H1 (cell line): ENCODE measurements around the gene DNAJC2.
"Not testable (repeated sequence)": the region's sequence is repeated elsewhere in the genome, so short reads cannot be mapped to it uniquely, and the experiment has no call there.

Experiments
- CHD1 ChIP-seq: IDR thresholded peaks from 2 replicates; pipeline ENCODE4 v1.6.1; 2012; ENCODE audit warnings: low read depth, low read length, improper control_type of control experiment
- CTCF ChIP-seq, 3 experiments: IDR thresholded peaks; 1 replicate in 2 of 3; 2 replicates in 1 of 3; pipeline versions ENCODE4 v1.5.1 to v1.6.1; 2011; ENCODE audit warnings: low read length in 3 of 3, mild to moderate bottlenecking in 3 of 3, inconsistent platforms in 2 of 3, low read depth in 1 of 3, moderate library complexity in 1 of 3; ENCODE audit not compliant: insufficient read depth in 1 of 3; ENCODE audit errors: control extremely low read depth in 1 of 3
- E2F6 ChIP-seq: IDR thresholded peaks from 2 replicates; pipeline ENCODE4 v1.6.1; 2012; ENCODE audit warnings: inconsistent platforms
- EP300 ChIP-seq, 2 experiments: IDR thresholded peaks; 1 replicate in 1 of 2; 2 replicates in 1 of 2; pipeline ENCODE4 v1.6.1; 2011 to 2012; ENCODE audit warnings: low read depth in 2 of 2, low read length in 2 of 2, mild to moderate bottlenecking in 2 of 2, borderline replicate concordance in 1 of 2, inconsistent platforms in 1 of 2, moderate library complexity in 1 of 2
- EZH2 ChIP-seq: fragments of 200-600 bp; sonication (generic); IDR thresholded peaks from 2 replicates; pipeline ENCODE4 v1.7.1; 2012; ENCODE audit warnings: low read depth, mild to moderate bottlenecking, moderate library complexity, low read length, inconsistent platforms; ENCODE audit not compliant: severe bottlenecking
- GABPA ChIP-seq: IDR thresholded peaks from 2 replicates; pipeline ENCODE4 v1.6.1; 2011; ENCODE audit warnings: mild to moderate bottlenecking, low read length, moderate library complexity, borderline replicate concordance; ENCODE audit not compliant: insufficient read depth
- KDM4A ChIP-seq: IDR thresholded peaks from one replicate; pipeline ENCODE4 v1.7.1; 2012; ENCODE audit warnings: low read depth, mild to moderate bottlenecking, moderate library complexity, low read length, inconsistent platforms; ENCODE audit not compliant: severe bottlenecking
- MAFK ChIP-seq: IDR thresholded peaks from 2 replicates; pipeline ENCODE4 v1.6.1; 2012; ENCODE audit warnings: low read depth, mild to moderate bottlenecking, improper control_type of control experiment, low read length
- MAX ChIP-seq: IDR thresholded peaks from 2 replicates; pipeline ENCODE4 v1.6.1; 2012; ENCODE audit warnings: inconsistent platforms
- PHF8 ChIP-seq: fragments of 200-600 bp; sonication (generic); conservative IDR thresholded peaks from 2 replicates; pipeline ENCODE4 v1.7.1; 2012; ENCODE audit warnings: low read depth, mild to moderate bottlenecking, inconsistent platforms, low read length, moderate library complexity
- POLR2A ChIP-seq, 2 experiments: IDR thresholded peaks; 1 replicate in 1 of 2; 2 replicates in 1 of 2; pipeline ENCODE4 v1.6.1; 2011; ENCODE audit warnings: low read depth in 2 of 2, low read length in 2 of 2, mild to moderate bottlenecking in 2 of 2; ENCODE audit errors: control extremely low read depth in 1 of 2
- RFX5 ChIP-seq: IDR thresholded peaks from 2 replicates; pipeline ENCODE4 v1.6.1; 2011; ENCODE audit warnings: low read depth, low read length, improper control_type of control experiment, borderline replicate concordance
- RXRA ChIP-seq: IDR thresholded peaks from 2 replicates; pipeline ENCODE4 v1.6.1; 2011; ENCODE audit warnings: low read depth, mild to moderate bottlenecking, low read length, moderate library complexity; ENCODE audit not compliant: insufficient read depth

GRCh38 chr7:103266229-103266628, 78.3 kb downstream of the DNAJC2 start:
- not testable (repeated sequence) for TF ChIP-seq EP300 (IDR thresholded peaks at IDR 0.05; ENCODE audit: borderline replicate concordance in 1 of 2, low read depth in 2 of 2, low read length in 2 of 2); CTCF (IDR thresholded peaks at IDR 0.05; ENCODE audit: control extremely low read depth in 1 of 3, insufficient read depth in 1 of 3, low read depth in 1 of 3, low read length in 3 of 3); CHD1; POLR2A (IDR thresholded peaks at IDR 0.05; ENCODE audit: control extremely low read depth in 1 of 2, low read depth in 2 of 2, low read length in 2 of 2); RXRA; MAFK; EZH2; GABPA; KDM4A; E2F6; PHF8; MAX; RFX5
